GM12878 (cell line): ENCODE measurements around the gene CDCA3. TPM values are rescaled to one million over a fixed set of nuclear protein-coding genes. Genes with fewer than 3 reads are reported as not detected.

ENCODE experiments used
- ATAC-seq: fragments of 200-7000 bp; cut with Tn5 transposase; 3 replicates; pipeline ENCODE4 v1.9.1; 2020; ENCODE audit warnings: mild to moderate bottlenecking, moderate library complexity
- BruUV-seq: library from RNA; stranded (reverse); fragments of 400-500 nt; replicated peaks from 2 replicates; lab custom pipeline; 2021; lab: Mats Ljungman, UMichigan
- CTCF ChIA-PET: fragments of 300-600 bp; sonication (Branson Sonifier 250); formaldehyde crosslinking; extraction: SDS; loops from one replicate; lab custom pipeline; 2021; ENCODE audit warnings: inconsistent platforms; lab: Yijun Ruan, JAX
- POLR2A ChIA-PET: fragments of 350-600 bp; formaldehyde crosslinking; extraction: SDS; loops from one replicate; lab custom pipeline; 2021; ENCODE audit warnings: inconsistent platforms; lab: Charles Lee
- RAD21 ChIA-PET: fragments of 300-600 bp; sonication (Branson Sonifier 250); formaldehyde crosslinking; loops from one replicate; lab custom pipeline; 2023; ENCODE audit warnings: antibody characterized with exemption; ENCODE audit not compliant: unreplicated experiment; lab: Charles Lee
- SMC1A ChIA-PET: fragments of 300-600 bp; sonication (Branson Sonifier 250); formaldehyde crosslinking; loops from one replicate; lab custom pipeline; 2023; ENCODE audit not compliant: unreplicated experiment, uncharacterized antibody; lab: Charles Lee
- DNase-seq: peaks from one replicate; pipeline ENCODE4 v3.0.0-alpha.2; 2011; ENCODE audit warnings: low read depth, low spot score
- FAIRE-seq: peaks from 3 replicates; lab custom pipeline; 2011; peaks lifted over from hg19 to GRCh38; lab: Jason Lieb, UNC
- H2AFZ ChIP-seq: 2 replicates; pipeline ENCODE4 v1.6.0; 2011; ENCODE audit warnings: low read depth, low read length, control low read depth; ENCODE audit not compliant: control insufficient read depth
- H3K27ac ChIP-seq: 2 replicates; pipeline ENCODE4 v1.5.1; 2011; ENCODE audit warnings: control low read depth; ENCODE audit not compliant: control insufficient read depth, insufficient read depth
- H3K27me3 ChIP-seq, 2 experiments: replicated peaks in 1 of 2; 2 replicates each; pipeline versions ENCODE4 v1.6.0 to v1.6.1; 2011; ENCODE audit warnings: low read length in 1 of 2; ENCODE audit not compliant: control insufficient read depth in 2 of 2, insufficient read depth in 2 of 2
- H3K36me3 ChIP-seq, 2 experiments: 2 replicates each; pipeline ENCODE4 v1.5.1; 2011; ENCODE audit warnings: low read length in 1 of 2; ENCODE audit not compliant: control insufficient read depth in 2 of 2, insufficient read depth in 2 of 2
- H3K4me1 ChIP-seq: 2 replicates; pipeline ENCODE4 v1.6.1; 2011; ENCODE audit warnings: mild to moderate bottlenecking, low read length, moderate library complexity, mixed read lengths; ENCODE audit not compliant: control insufficient read depth, insufficient read depth
- H3K4me2 ChIP-seq: 2 replicates; pipeline ENCODE4 v1.6.0; 2011; ENCODE audit warnings: control low read depth; ENCODE audit not compliant: control insufficient read depth, insufficient read depth
- H3K4me3 ChIP-seq: fragments of 200-600 bp; sonication (generic); 2 replicates; pipeline ENCODE4 v1.5.1; 2016
- H3K79me2 ChIP-seq: 2 replicates; pipeline ENCODE4 v1.6.0; 2011; ENCODE audit warnings: low read length; ENCODE audit not compliant: control insufficient read depth, insufficient read depth
- H3K9ac ChIP-seq: 2 replicates; pipeline ENCODE4 v1.8.0; 2011; ENCODE audit warnings: low read length, control low read depth, mixed read lengths; ENCODE audit not compliant: control insufficient read depth, insufficient read depth
- H3K9me3 ChIP-seq: replicated peaks from 3 replicates; pipeline ENCODE4 v1.5.1; 2011; ENCODE audit warnings: mild to moderate bottlenecking, low read length; ENCODE audit not compliant: control insufficient read depth, insufficient read depth
- H4K20me1 ChIP-seq: 2 replicates; pipeline ENCODE4 v1.6.0; 2011; ENCODE audit not compliant: control insufficient read depth, insufficient read depth
- BRCA1 ChIP-seq: IDR thresholded peaks from 2 replicates; pipeline ENCODE4 v1.6.1; 2011; ENCODE audit warnings: low read depth, low read length, improper control_type of control experiment
- CBX3 ChIP-seq: fragments of 200-600 bp; sonication (generic); IDR thresholded peaks from 2 replicates; pipeline ENCODE4 v1.6.1; 2016; ENCODE audit warnings: low read depth, borderline replicate concordance
- CHD1 ChIP-seq: IDR thresholded peaks from 2 replicates; pipeline ENCODE4 v1.6.1; 2012; ENCODE audit warnings: low read depth, low read length, improper control_type of control experiment
- PAX5 ChIP-seq: IDR thresholded peaks from 2 replicates; pipeline ENCODE4 v1.6.1; 2011; ENCODE audit warnings: low read depth, low read length, borderline replicate concordance
- SMC3 ChIP-seq: IDR thresholded peaks from 2 replicates; pipeline ENCODE4 v1.6.1; 2011; ENCODE audit warnings: low read length, improper control_type of control experiment, borderline replicate concordance
- SPI1 ChIP-seq: IDR thresholded peaks from 2 replicates; pipeline ENCODE4 v1.6.1; 2011; ENCODE audit warnings: low read depth, mild to moderate bottlenecking, low read length, moderate library complexity, borderline replicate concordance; ENCODE audit not compliant: insufficient read depth
- SRF ChIP-seq, 2 experiments: IDR thresholded peaks; 2 replicates each; pipeline ENCODE4 v1.6.1; 2011; ENCODE audit warnings: low read depth in 2 of 2, low read length in 2 of 2, mild to moderate bottlenecking in 1 of 2, moderate library complexity in 1 of 2
- WGBS: methylation state at CpG from one replicate; pipeline ENCODE4 v1.1.6; 2016; ENCODE audit warnings: low lambda C conversion rate; ENCODE audit not compliant: insufficient replicate concordance, insufficient coverage; ENCODE audit errors: missing lambda C conversion rate; 5-methylcytosine and 5-hydroxymethylcytosine counted together
- in situ Hi-C: fragments of 300-500 bp; cut with MboI; formaldehyde crosslinking; loops from 9 replicates; pipeline ENCODE4 v1.14.3; 2018; ENCODE audit warnings: mixed read lengths
- intact Hi-C: fragments of 100-400 bp; cut with micrococcal nuclease; formaldehyde crosslinking; loops from one replicate; pipeline ENCODE4 v1.14.2; 2022; ENCODE audit not compliant: unreplicated experiment
- polyA plus RNA-seq, 11 experiments: library from polyadenylated mRNA; depleted of rRNA in 4 of 11; unstranded in 6 of 11; stranded (reverse) in 5 of 11; fragments of >200 nt; fragmentation: Nextera tagmentation in 4 of 11; fragmentation: Illumina TruSeq in 1 of 11; extraction: Ambion mirVana in 4 of 11; extraction: Trizol in 1 of 11; gene quantifications; 1 replicate in 1 of 11; 2 replicates in 10 of 11; pipeline versions ENCODE4 v1.2.1 to v1.2.3, GENCODE V29; 2011 to 2016; ENCODE audit warnings: inconsistent platforms in 2 of 11, missing spikeins in 2 of 11, low read depth in 1 of 11
- total RNA-seq, 4 experiments: library from RNA; depleted of rRNA in 3 of 4; stranded (reverse); fragments of >200 nt in 3 of 4; fragmentation: Illumina TruSeq in 1 of 4; extraction: Trizol in 1 of 4; gene quantifications; 2 replicates each; pipeline versions ENCODE4 v1.2.1 to v1.2.3, GENCODE V29; 2013 to 2021
- TF ChIP-seq, protein P1 (sequence below): fragments of 450-650 bp; conservative IDR thresholded peaks from 2 replicates; pipeline ENCODE4 v1.6.1; 2017; ENCODE audit warnings: mild to moderate bottlenecking, moderate library complexity

The CDCA3 gene
- total and polyA plus RNA-seq, 10 of the 15 experiments (the other 5 are each of a cell fraction or from before 2014, with no cell fraction given): 34.5 to 148 (median 97.4) TPM

DNA sequence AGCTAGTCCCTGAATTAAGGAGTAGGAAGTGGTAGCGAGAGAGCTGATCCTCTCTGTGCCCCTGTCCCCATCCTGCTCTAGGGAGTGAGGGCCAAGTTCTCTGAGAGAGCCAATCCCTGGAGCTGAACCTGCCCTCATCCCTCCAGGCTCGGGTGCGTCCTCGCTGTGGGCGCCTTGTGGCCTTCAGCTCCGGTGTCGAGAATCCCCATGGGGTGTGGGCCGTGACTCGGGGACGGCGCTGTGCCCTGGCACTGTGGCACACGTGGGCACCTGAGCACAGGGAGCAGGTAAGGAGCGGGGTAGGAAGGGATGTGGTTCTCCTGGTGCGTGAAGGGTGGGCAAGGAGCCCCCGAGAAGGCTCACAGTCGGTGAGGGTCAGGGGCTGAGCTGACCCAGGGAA is 12.2 kb downstream of the CDCA3 start:
- no TSS peak for BruUV-seq
- no peaks in the 10 kb centered on the region for H3K79me2 ChIP-seq
- H3K27ac ChIP-seq: no peak overlapping the region
- H3K36me3 ChIP-seq: no peaks in the 10 kb centered on the region
- no peak overlapping the region for H2AFZ ChIP-seq
- in situ Hi-C loops: no loop called here
- intact Hi-C loops: no loop called here
- H3K4me3 ChIP-seq: no peak overlapping the region
- DNase-seq (no peak), FAIRE-seq (no peak), ATAC-seq (no peak)
- no peak overlapping the region for H3K4me2 ChIP-seq
- TF ChIP-seq, protein P1, sequence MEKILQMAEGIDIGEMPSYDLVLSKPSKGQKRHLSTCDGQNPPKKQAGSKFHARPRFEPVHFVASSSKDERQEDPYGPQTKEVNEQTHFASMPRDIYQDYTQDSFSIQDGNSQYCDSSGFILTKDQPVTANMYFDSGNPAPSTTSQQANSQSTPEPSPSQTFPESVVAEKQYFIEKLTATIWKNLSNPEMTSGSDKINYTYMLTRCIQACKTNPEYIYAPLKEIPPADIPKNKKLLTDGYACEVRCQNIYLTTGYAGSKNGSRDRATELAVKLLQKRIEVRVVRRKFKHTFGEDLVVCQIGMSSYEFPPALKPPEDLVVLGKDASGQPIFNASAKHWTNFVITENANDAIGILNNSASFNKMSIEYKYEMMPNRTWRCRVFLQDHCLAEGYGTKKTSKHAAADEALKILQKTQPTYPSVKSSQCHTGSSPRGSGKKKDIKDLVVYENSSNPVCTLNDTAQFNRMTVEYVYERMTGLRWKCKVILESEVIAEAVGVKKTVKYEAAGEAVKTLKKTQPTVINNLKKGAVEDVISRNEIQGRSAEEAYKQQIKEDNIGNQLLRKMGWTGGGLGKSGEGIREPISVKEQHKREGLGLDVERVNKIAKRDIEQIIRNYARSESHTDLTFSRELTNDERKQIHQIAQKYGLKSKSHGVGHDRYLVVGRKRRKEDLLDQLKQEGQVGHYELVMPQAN: no peak
- no peak for TF ChIP-seq SRF (IDR thresholded peaks at IDR 0.05; ENCODE audit: low read depth in 2 of 2, low read length in 2 of 2)
- TF ChIP-seq BRCA1: no peak
- no peak for TF ChIP-seq SPI1
- no peak for TF ChIP-seq CHD1
- no peak for TF ChIP-seq PAX5
- no peak for TF ChIP-seq CBX3
- TF ChIP-seq SMC3: no peak
- H3K4me1 ChIP-seq: peaks cover 10% of the 10 kb centered on the region
- no peaks in the 10 kb centered on the region for H3K27me3 ChIP-seq
- ChIA-PET CTCF (interaction anchor here (0.6 to 1.8 kb wide), 4 partner anchors 8 to 286 kb away, joined by 3 to 6 read pairs (median 4); partner anchors contain the start of gene SPSB2), POLR2A (interaction anchor here (1.4 kb wide), 1 partner anchor 34 kb away, joined by 3 read pairs; the partner anchor contains the start of gene SPSB2), RAD21 (interaction anchor here (2.0 to 2.3 kb wide), 2 partner anchors 12 to 85 kb away, joined by 8 to 12 read pairs; partner anchors contain the start of genes CDCA3 and MLF2), SMC1A (interaction anchor here (0.9 to 5.1 kb wide), 2 partner anchors 12 to 22 kb away, joined by 3 to 22 read pairs; partner anchors contain the start of genes CDCA3 and USP5)
- 78% methylated on average over 16 of the region's 16 CpGs for WGBS
- no peaks in the 10 kb centered on the region for H3K9me3 ChIP-seq
- no peak overlapping the region for H3K9ac ChIP-seq
- no peaks in the 10 kb centered on the region for H4K20me1 ChIP-seq
